Renal cortex interstitium (tissue), 15 donors: ENCODE data around the gene EXO5. TPM values are rescaled to one million over a fixed set of nuclear protein-coding genes. Genes with fewer than 3 reads are reported as not detected.
A peak's percentile ranks its signal among the peaks of the same experiment; 100 is the strongest.
"Not testable (repeated sequence)": the region's sequence is repeated elsewhere in the genome, so short reads cannot be mapped to it uniquely, and the experiment has no call there.

Source experiments
- DNase-seq, 11 donors: peaks; one replicate each; pipeline ENCODE4 v3.0.0-alpha.2; 2013; ENCODE audit warnings: low read depth in 9 of 11, low spot score in 4 of 11; ENCODE audit errors: extremely low read depth in 1 of 11
- long read RNA-seq, 16 experiments: transcript quantifications; one replicate each; lab custom pipeline, GENCODE V29; 2026
- polyA plus RNA-seq, 3 donors: library from polyadenylated mRNA; unstranded; fragments of 120-200 nt; gene quantifications; one replicate each; pipeline ENCODE4 v1.2.1, GENCODE V29; 2013; ENCODE audit not compliant: insufficient read length in 3 of 3

EXO5 gene, protein sequence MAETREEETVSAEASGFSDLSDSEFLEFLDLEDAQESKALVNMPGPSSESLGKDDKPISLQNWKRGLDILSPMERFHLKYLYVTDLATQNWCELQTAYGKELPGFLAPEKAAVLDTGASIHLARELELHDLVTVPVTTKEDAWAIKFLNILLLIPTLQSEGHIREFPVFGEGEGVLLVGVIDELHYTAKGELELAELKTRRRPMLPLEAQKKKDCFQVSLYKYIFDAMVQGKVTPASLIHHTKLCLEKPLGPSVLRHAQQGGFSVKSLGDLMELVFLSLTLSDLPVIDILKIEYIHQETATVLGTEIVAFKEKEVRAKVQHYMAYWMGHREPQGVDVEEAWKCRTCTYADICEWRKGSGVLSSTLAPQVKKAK
- polyA plus RNA-seq = 10 to 100 TPM; 11.6 to 14.2 (median 12.0) TPM
- long read RNA-seq, donor 1, partial matches to known transcripts = 0 of 2 reads
- long read RNA-seq, donor 1, other reads (novel, unspliced or antisense) = 0 of 2 reads
- long read RNA-seq, donor 2, partial matches to known transcripts = 0 of 3 reads
- long read RNA-seq, donor 2, other reads (novel, unspliced or antisense) = 0 of 3 reads
- long read RNA-seq, donor 3, partial matches to known transcripts = 0 of 4 reads
- long read RNA-seq, donor 3, other reads (novel, unspliced or antisense) = 0 of 4 reads
- long read RNA-seq, donor 4, partial matches to known transcripts = 0 of 5 reads
- long read RNA-seq, donor 4, other reads (novel, unspliced or antisense) = 0 of 5 reads
- long read RNA-seq, donor 5 = 0 reads
- long read RNA-seq, donor 6, partial matches to known transcripts = 0 of 3 reads
- long read RNA-seq, donor 6, other reads (novel, unspliced or antisense) = 0 of 3 reads
- long read RNA-seq, donor 7, partial matches to known transcripts = 0 of 6 reads
- long read RNA-seq, donor 7, other reads (novel, unspliced or antisense) = 0 of 6 reads
- long read RNA-seq, donor 8, partial matches to known transcripts = 0 of 5 reads
- long read RNA-seq, donor 8, other reads (novel, unspliced or antisense) = 0 of 5 reads
- long read RNA-seq, donor 9, partial matches to known transcripts = 0 of 5 reads
- long read RNA-seq, donor 9, other reads (novel, unspliced or antisense) = 0 of 5 reads
- long read RNA-seq, donor 10, partial matches to known transcripts = 0 of 8 reads
- long read RNA-seq, donor 10, other reads (novel, unspliced or antisense) = 0 of 8 reads
- long read RNA-seq, donor 11, partial matches to known transcripts = 0 of 2 reads
- long read RNA-seq, donor 11, other reads (novel, unspliced or antisense) = 0 of 2 reads
- long read RNA-seq, donor 12, partial matches to known transcripts = 0 of 3 reads
- long read RNA-seq, donor 12, other reads (novel, unspliced or antisense) = 0 of 3 reads
- long read RNA-seq, donor 13, transcript EXO5-209 (3 exons, 941 nt) = major isoform, 7 of 16 reads
- long read RNA-seq, donor 13, partial matches to known transcripts = 5 of 16 reads
- long read RNA-seq, donor 13, other reads (novel, unspliced or antisense) = 0 of 16 reads
- long read RNA-seq, donor 14, partial matches to known transcripts = 0 of 5 reads
- long read RNA-seq, donor 14, other reads (novel, unspliced or antisense) = 0 of 5 reads
- long read RNA-seq, donor 15, partial matches to known transcripts = 0 of 1 reads
- long read RNA-seq, donor 15, other reads (novel, unspliced or antisense) = 0 of 1 reads
- long read RNA-seq, donor 16, partial matches to known transcripts = 0 of 14 reads
- long read RNA-seq, donor 16, other reads (novel, unspliced or antisense) = 0 of 14 reads

DNA sequence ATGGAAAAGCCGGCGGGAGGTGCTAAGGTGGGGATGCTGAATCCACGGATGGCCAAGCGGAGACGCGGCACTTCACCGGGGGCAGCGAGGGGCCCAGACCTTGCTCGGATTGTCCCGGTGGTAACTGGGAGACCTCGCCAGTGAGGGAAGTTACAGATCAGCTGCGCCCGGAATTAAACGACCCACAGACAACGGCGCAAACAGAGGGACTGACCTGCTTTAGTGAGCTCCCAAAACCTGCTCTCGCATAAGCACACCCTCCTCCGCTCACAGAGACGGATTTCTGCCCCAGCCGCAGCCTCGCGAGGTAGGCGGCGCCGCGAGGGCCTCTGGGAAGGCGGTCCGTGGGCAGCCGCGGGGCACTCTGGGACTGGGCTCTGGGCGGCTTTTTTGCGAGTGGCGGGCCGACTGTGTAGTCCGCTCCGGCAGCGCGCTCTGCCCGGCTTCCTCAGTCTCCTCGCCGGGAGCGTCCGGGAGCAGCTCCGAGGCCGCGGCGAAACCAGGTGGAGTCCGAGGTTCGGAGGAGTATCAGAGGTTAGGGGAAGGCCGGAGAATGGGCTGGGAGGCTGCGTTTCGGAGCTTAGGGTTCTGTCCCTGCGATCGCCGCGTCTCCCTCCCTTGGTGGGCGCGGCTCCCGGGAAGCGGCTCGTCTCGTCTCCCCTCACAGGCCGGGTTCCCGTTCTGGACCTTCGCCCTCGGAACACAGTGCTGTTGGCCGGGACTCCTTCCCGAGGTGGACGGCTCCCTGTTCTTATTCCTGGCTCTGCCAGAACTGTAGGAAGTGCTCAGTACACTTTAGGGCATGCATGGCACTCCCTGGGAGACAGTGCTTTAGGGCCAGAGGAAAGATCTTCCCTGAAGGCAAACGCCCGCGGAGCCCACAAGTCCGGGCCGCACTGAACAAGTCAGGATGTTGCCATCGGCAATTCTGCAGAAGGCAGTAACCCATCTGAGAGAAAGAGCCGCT lies at the start of gene EXO5:
EXO5 (plus strand) TSS at position 393 of the 967 bp plus-strand sequence. CDS start 5,778 bp downstream, outside the sequence.
- DNase-seq = peak in 10 of 11 donors; percentile 24 to 70 (median 57)

DNA sequence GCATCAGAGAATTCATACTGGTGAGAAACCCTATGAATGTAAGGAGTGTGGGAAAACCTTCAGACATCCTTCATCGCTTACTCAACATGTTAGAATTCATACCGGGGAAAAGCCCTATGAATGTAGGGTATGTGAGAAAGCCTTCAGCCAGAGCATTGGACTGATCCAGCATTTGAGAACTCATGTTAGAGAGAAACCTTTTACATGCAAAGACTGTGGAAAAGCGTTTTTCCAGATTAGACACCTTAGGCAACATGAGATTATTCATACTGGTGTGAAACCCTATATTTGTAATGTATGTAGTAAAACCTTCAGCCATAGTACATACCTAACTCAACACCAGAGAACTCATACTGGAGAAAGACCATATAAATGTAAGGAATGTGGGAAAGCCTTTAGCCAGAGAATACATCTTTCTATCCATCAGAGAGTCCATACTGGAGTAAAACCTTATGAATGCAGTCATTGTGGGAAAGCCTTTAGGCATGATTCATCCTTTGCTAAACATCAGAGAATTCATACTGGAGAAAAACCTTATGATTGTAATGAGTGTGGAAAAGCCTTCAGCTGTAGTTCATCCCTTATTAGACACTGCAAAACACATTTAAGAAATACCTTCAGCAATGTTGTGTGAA lies 45.5 kb upstream of the EXO5 start:
- no peak for DNase-seq

DNA sequence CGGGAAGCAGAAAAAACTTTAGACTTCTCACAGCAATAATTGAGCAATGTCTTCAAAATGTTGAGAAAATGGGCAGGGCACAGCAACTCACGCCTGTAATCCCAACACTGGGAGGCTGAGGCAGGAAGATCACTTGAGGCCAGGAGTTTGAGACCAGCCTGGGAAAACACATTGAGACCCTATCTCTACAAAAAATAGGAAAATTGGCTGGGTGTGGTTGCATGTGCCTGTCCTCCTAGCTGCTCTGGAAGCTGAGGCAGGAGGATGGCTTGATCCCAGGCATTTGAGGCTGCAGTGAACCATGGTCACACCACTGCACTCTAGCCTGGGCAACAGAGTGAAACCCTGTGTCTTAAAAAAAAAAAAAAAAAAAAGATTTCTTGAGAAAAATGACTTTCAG lies 39.2 kb upstream of the EXO5 start:
- DNase-seq = no peak

GRCh38 chr1:40475268-40475667 lies 33.3 kb upstream of the EXO5 start:
- DNase-seq = no peak

DNA sequence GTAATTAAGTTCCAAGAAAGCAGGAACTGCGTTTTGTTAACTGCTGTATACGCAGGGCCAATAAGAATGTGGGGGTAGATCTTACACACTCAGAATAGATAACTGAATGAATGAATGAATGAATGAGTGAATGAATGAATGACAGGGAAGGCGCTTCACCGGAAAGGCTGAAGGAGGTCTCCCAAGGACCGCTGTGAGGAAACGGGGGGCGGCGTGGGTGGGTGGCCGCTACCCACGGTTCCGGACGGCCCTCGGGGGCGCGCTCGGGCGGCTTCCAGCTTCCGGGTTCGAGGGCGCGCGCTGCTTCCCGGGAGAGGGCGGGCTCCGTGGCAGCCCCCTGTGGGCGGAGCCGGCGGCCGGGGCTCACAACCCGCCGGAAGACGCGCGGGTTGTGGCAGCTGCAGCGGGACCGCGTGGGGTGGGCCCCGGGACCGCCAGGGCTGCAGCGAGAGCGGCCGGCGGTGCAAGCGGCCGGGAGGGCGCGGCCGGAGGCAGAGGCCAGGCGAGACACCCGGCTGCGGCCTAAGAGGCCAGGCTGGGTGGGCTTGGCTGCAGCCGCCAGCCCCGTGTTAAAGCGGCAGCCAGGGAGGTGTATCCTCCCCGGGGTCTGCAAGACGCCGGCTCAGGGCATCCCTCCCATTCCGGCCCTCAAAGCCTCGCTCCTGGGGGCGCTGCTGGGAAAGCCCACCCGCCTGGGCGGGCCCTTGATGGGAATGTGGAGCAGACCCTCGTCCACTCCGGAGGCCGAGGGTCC lies 31.5 kb upstream of the EXO5 start, which contains the start of gene ZFP69:
ZFP69 (plus strand) TSS at position 367 of the 754 bp plus-strand sequence. CDS start 2,072 bp downstream, outside the sequence.
- peak in 10 of 11 donors; percentile 36 to 69 (median 58) for DNase-seq

- peak in 2 of 11 donors; percentile 26 to 28 for DNase-seq
Observed at GRCh38 chr1:40477678-40478053, 30.9 kb upstream of the EXO5 start.

- no peak for DNase-seq
Observed at GRCh38 chr1:40478276-40478675, 30.3 kb upstream of the EXO5 start.

DNA sequence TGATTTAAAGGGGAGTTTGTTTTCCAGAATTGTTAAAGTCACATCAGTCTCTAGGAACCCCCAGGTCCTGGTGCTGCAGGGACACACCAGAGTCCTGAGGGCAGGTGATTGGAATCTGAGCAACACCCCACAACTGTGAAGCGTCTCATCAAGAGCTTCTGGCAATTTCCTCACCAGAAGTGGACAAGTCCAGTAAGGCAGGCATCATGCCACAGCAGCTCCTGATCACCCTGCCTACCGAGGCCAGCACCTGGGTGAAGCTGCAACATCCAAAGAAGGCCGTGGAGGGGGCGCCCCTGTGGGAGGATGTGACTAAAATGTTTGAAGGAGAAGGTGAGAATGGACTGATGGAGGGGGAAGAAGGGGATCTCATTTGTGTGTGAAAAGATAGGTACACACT lies 29.4 kb upstream of the EXO5 start:
- DNase-seq = no peak

- no peak for DNase-seq
Observed at GRCh38 chr1:40495315-40495903, 13.2 kb upstream of the EXO5 start.

DNA sequence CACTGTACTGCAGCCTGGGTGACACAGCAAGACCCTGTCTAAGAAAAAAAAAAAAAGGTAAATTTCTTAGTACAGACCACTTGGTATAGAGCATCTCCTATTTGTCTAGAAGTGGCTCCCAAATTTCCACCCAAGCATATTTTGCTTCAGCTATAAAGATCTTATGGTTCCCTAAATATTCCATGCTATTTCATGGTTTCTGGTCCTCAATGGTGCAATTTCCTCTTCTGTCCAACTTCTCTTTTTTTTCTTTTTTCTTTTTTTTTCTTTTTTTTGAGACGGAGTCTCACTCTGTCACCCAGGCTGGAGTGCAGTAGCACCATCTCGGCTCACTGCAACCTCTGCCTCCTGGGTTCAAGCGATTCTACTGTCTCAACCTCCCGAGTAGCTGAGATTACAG lies 5.9 kb upstream of the EXO5 start:
- not testable (repeated sequence) for DNase-seq

DNA sequence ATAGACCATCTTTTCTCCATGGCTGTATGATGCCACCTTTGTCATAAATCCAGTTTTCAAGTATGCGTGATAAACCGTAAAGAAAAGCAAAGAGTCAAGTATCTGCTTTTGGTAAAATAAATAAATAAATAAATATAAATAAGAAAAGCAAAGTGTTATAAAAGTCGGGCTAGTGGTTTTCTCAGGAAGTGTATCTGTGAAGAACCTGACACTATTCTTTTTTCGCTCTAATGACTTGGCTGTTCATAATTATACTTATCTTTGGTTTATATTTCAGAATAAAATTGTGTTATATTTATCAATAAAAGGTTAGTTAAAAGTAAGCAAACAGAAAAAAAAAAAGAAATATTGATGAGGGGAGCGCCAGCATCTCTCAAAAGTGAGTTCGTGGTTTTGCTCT lies 594 bp upstream of the EXO5 start:
- no peak for DNase-seq

DNA sequence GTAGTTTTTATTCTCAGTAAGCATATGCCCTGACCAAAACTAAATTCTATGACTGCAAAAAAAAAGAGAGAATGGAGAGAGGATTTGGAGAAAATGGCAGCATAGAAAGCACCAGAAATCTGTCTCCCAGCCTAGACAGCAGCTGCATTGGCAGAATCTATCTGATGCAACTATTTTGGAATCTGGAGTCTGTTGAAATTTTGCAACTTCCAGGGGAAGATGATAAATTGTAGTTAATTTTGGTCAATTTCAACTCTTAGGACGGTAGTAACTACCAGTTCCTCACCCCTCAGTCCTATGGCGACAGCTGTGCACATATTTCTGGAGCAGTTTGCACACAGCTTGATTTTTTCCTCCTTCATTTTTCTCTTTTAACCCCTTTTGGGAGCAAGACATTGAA lies 10.9 kb downstream of the EXO5 start:
- no peak for DNase-seq

- peak in 3 of 11 donors; percentile 11 to 58 (median 20) for DNase-seq
Observed at GRCh38 chr1:40530735-40531380, 22.3 kb downstream of the EXO5 start.

- peak; percentile 73 to 93 (median 87) for DNase-seq
Observed at GRCh38 chr1:40531381-40532061, 23.0 kb downstream of the EXO5 start, which contains the start of gene ZNF684. Gene ZNF684 (plus strand): TSS chr1:40531637. CDS start chr1:40533167, 1,530 bp downstream.
